ENCODE measurements around the gene PTPN22.

The PTPN22 gene

GRCh38 chr1:113784104-113784779 lies 87.3 kb downstream of the PTPN22 start:
- no peak for DNase-seq (ENCODE audit: low read depth, low spot score)
- in situ Hi-C loops (cut with HindIII; ENCODE audit: low sequenced_read_pairs): no loop called here
- TF ChIP-seq, protein P1, sequence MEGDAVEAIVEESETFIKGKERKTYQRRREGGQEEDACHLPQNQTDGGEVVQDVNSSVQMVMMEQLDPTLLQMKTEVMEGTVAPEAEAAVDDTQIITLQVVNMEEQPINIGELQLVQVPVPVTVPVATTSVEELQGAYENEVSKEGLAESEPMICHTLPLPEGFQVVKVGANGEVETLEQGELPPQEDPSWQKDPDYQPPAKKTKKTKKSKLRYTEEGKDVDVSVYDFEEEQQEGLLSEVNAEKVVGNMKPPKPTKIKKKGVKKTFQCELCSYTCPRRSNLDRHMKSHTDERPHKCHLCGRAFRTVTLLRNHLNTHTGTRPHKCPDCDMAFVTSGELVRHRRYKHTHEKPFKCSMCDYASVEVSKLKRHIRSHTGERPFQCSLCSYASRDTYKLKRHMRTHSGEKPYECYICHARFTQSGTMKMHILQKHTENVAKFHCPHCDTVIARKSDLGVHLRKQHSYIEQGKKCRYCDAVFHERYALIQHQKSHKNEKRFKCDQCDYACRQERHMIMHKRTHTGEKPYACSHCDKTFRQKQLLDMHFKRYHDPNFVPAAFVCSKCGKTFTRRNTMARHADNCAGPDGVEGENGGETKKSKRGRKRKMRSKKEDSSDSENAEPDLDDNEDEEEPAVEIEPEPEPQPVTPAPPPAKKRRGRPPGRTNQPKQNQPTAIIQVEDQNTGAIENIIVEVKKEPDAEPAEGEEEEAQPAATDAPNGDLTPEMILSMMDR (IDR thresholded peaks at IDR 0.05; ENCODE audit: low read depth, low read length): no peak
- no peak overlapping the region for H3K4me3 ChIP-seq (ENCODE audit: low read depth, low read length)

GRCh38 chr1:113783254-113784103 lies 88.0 kb downstream of the PTPN22 start:
- peak; percentile 45 for DNase-seq (ENCODE audit: low read depth, low spot score)

GRCh38 chr1:113782406-113782805 lies 89.1 kb downstream of the PTPN22 start:
- in situ Hi-C loops (cut with HindIII; ENCODE audit: low sequenced_read_pairs): no loop called here
- DNase-seq (ENCODE audit: low read depth, low spot score): no peak
- TF ChIP-seq, protein P1 (IDR thresholded peaks at IDR 0.05; ENCODE audit: low read depth, low read length): no peak
- H3K4me3 ChIP-seq (ENCODE audit: low read depth, low read length): no peak overlapping the region

More at GRCh38 chr1:113783254-113784103, 88.0 kb downstream of the PTPN22 start:
- in situ Hi-C loops (cut with HindIII; ENCODE audit: low sequenced_read_pairs): no loop called here
- H3K4me3 ChIP-seq (ENCODE audit: low read depth, low read length): no peak overlapping the region
- TF ChIP-seq, protein P1 (IDR thresholded peaks at IDR 0.05; ENCODE audit: low read depth, low read length): no peak

DNA sequence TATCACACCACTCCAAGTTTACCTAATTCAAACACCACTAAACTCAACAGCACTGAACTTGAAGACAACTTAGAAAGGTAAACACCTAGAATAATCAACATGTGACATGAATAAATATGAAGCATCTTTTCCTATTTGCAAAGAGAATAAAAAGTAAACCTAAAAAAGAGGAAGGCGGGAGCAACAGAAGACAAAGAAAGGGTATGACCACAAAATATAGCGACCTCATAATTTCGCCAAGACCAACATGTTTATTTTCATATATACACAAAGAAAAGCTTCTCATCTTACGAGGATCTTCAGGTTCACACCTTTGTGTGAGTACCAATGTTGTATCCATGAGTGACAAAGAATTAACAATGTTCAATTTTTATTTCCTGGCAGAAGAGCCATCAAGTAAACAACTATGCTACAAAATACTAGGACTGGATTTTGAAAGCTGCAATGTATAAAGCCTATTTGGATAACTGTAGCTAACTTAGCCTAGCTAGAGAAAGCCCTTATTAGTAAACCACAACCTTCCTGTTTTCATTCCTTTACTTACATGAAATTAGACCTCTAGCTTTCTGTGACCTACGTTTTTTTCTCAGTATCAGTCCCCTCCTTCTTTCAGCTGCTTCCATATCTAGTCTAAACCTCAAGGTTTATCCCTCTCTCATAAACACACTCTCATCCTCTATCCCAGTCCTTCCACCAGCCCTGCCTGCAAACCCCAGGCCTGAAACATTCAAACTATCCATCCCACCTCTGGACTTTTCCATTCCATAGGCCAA lies 91.0 kb downstream of the PTPN22 start:
- TF ChIP-seq, protein P1 (IDR thresholded peaks at IDR 0.05; ENCODE audit: low read depth, low read length): no peak
- peak; percentile 24 for DNase-seq (ENCODE audit: low read depth, low spot score)
- in situ Hi-C loops (cut with HindIII; ENCODE audit: low sequenced_read_pairs): no loop called here
- no peak overlapping the region for H3K4me3 ChIP-seq (ENCODE audit: low read depth, low read length)

- in situ Hi-C loops (cut with HindIII; ENCODE audit: low sequenced_read_pairs): no loop called here
- DNase-seq (ENCODE audit: low read depth, low spot score): no peak
- TF ChIP-seq, protein P1 (IDR thresholded peaks at IDR 0.05; ENCODE audit: low read depth, low read length): no peak
- no peak overlapping the region for H3K4me3 ChIP-seq (ENCODE audit: low read depth, low read length)
These were observed 92.0 kb downstream of the PTPN22 start for GRCh38 chr1:113779542-113779941.

GRCh38 chr1:113777561-113777960 lies 94.0 kb downstream of the PTPN22 start:
- TF ChIP-seq, protein P1 (IDR thresholded peaks at IDR 0.05; ENCODE audit: low read depth, low read length): no peak
- H3K4me3 ChIP-seq (ENCODE audit: low read depth, low read length): no peak overlapping the region
- in situ Hi-C loops (cut with HindIII; ENCODE audit: low sequenced_read_pairs): no loop called here
- no peak for DNase-seq (ENCODE audit: low read depth, low spot score)

Measured in astrocyte of the spinal cord (primary cell).